ENCODE data around the gene KIF3B.

- TF ChIP-seq, protein P1, sequence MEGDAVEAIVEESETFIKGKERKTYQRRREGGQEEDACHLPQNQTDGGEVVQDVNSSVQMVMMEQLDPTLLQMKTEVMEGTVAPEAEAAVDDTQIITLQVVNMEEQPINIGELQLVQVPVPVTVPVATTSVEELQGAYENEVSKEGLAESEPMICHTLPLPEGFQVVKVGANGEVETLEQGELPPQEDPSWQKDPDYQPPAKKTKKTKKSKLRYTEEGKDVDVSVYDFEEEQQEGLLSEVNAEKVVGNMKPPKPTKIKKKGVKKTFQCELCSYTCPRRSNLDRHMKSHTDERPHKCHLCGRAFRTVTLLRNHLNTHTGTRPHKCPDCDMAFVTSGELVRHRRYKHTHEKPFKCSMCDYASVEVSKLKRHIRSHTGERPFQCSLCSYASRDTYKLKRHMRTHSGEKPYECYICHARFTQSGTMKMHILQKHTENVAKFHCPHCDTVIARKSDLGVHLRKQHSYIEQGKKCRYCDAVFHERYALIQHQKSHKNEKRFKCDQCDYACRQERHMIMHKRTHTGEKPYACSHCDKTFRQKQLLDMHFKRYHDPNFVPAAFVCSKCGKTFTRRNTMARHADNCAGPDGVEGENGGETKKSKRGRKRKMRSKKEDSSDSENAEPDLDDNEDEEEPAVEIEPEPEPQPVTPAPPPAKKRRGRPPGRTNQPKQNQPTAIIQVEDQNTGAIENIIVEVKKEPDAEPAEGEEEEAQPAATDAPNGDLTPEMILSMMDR (conservative IDR thresholded peaks at IDR 0.05; ENCODE audit: low read length), result no peak
- TF ChIP-seq EZH2phosphoT487 (IDR thresholded peaks at IDR 0.05; ENCODE audit: borderline replicate concordance, low read depth, low read length), result no peak
These were observed 38.4 kb downstream of the KIF3B start for GRCh38 chr20:32315891-32316290.
